ENCODE results near the gene CALHM4.
"Not testable (repeated sequence)": the region's sequence is repeated elsewhere in the genome, so short reads cannot be mapped to it uniquely, and the experiment has no call there.

The CALHM4 gene

DNA sequence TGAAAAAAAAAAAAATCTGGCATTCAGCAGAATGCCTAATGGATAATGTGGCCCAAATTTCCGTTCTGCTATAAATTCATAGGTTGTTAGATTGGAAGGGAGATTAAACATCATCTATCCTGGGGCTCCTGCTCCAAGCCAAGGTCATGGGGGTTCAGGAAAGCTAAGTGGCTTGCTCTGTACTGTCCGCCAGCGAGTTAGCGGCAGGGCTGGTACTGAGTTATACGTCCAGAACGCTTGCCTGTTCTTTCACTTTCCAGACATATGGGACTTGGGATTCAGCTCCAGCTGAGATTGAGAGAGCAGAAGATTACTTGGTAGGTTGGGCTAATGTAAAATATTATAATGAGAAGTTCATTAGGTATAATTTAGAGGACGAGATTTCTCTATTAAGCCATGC lies 18.6 kb downstream of the CALHM4 start:
- DNase-seq = peak in 1 of 56 donors; percentile 2

GRCh38 chr6:116575227-116575626 lies 21.7 kb downstream of the CALHM4 start:
- DNase-seq = no peak

- DNase-seq = no peak
Measured at GRCh38 chr6:116577486-116577885, 23.9 kb downstream of the CALHM4 start.

GRCh38 chr6:116578335-116578734 lies 24.8 kb downstream of the CALHM4 start:
- no peak for DNase-seq

DNA sequence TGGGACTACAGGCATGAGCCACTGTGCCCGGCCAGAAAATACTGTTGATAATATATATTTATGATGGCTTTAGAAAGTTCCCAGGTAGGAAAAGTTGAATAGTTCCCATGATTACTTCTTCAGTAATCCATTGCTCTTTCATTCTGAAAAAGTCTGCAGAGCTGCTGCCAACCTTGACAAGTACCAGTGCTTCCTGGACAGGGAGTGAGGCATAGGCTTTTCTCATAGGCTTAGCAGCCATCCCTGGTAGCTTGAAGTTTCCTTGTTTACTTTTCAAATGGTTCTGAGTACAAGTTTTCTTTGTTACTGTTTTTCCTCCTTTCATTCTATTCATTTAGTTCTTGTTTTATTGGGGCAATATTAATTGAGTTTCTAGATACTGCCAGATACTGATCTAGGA lies 25.6 kb downstream of the CALHM4 start:
- DNase-seq = no peak

DNA sequence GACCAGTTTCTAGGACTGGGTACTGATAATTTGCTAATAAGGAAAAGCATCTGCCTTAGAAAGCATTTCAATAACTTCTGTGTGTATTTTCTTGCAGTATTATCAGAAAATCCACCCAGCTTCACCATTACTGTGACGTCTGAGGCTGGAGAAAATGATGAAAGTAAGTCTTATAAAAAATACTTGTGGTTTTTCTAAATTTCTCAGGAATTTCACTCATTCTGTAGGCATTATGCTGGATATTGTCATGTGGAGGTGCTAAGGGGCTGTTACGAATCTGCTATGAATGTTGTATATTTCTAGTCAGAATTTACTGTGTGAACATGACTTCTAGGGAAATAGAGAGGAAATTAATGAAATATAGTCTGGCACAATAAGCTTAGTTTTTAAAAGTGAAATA lies 26.6 kb downstream of the CALHM4 start:
- DNase-seq = no peak

DNA sequence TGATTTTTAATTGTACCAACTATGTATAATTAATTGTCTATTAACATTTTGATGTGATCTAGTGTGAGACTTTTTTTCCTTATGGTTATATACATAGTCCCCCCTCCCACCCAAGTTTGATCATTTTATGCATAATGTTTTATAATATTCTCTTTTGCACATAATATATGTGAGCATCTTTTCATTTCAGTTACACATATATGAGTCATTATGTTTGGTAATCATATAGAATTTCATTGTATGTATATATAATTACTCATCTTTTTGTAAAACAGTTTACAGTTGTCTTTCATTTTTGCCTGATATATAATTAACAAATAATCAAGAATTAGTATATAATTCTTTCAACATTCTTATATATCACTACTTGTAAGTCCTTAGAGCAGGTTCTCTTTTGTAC lies 32.7 kb downstream of the CALHM4 start:
- no peak for DNase-seq

- DNase-seq = no peak
Measured at GRCh38 chr6:116586738-116587137, 33.2 kb downstream of the CALHM4 start.

- no peak for DNase-seq
Measured at GRCh38 chr6:116595247-116595646, 41.7 kb downstream of the CALHM4 start.

- DNase-seq = no peak
Measured at GRCh38 chr6:116596815-116597214, 43.3 kb downstream of the CALHM4 start.

GRCh38 chr6:116603916-116604315 lies 50.4 kb downstream of the CALHM4 start:
- DNase-seq = not testable (repeated sequence)

GRCh38 chr6:116604868-116605267 lies 51.3 kb downstream of the CALHM4 start:
- not testable (repeated sequence) for DNase-seq

DNA sequence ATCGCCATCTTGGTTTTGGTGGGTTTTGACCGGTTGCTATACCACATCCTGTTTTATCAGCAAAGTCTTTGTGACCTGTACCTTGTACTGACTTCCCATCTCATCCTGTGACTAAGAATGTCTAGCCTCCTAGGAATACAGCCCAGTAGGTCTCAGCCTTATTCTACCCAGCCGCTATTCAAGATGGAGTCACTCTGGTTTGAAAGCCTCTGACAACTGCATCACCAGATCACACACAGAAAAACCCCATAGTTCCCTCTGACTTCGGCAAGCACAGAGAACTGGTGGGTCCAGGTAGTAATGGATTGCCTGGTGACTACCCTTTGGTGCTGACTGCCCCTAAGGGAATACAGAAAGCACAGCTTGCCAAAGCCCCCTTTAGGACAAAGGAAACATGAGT lies 52.4 kb downstream of the CALHM4 start:
- no peak for DNase-seq
